MCF 10A (cell line): ENCODE data around the gene MX2. TPM values are rescaled to one million over a fixed set of nuclear protein-coding genes. Genes with fewer than 3 reads are reported as not detected.

Experiments
- BruUV-seq: library from RNA; stranded (reverse); fragments of 400-500 nt; replicated peaks from 2 replicates; lab custom pipeline; 2021; lab: Mats Ljungman, UMichigan
- CTCF ChIA-PET: fragments of 300-600 bp; sonication (Branson Sonifier 250); formaldehyde crosslinking; extraction: SDS; loops from one replicate; lab custom pipeline; 2021; ENCODE audit warnings: antibody characterized with exemption, inconsistent platforms; lab: Yijun Ruan, JAX
- POLR2A ChIA-PET: fragments of 300-600, 350-650 bp; sonication (Branson Sonifier 250); formaldehyde crosslinking; extraction: SDS; loops from one replicate; lab custom pipeline; 2020; ENCODE audit warnings: antibody characterized with exemption, inconsistent platforms; lab: Yijun Ruan, JAX
- DNase-seq: peaks from one replicate; pipeline ENCODE4 v3.0.0-alpha.2; 2018; ENCODE audit not compliant: unreplicated experiment
- H3K27ac Mint-ChIP-seq: one replicate; pipeline ENCODE4 v1.8.0; 2022; ENCODE audit warnings: mild to moderate bottlenecking, low read depth, mixed read lengths; ENCODE audit not compliant: unreplicated experiment
- H3K27me3 Mint-ChIP-seq: one replicate; pipeline ENCODE4 v1.8.0; 2022; ENCODE audit warnings: mixed read lengths; ENCODE audit not compliant: insufficient read depth, unreplicated experiment
- H3K36me3 Mint-ChIP-seq: one replicate; pipeline ENCODE4 v1.8.0; 2022; ENCODE audit warnings: mild to moderate bottlenecking, moderate library complexity, mixed read lengths; ENCODE audit not compliant: insufficient read depth, unreplicated experiment
- H3K4me1 Mint-ChIP-seq: one replicate; pipeline ENCODE4 v1.8.0; 2022; ENCODE audit warnings: mixed read lengths; ENCODE audit not compliant: insufficient read depth, unreplicated experiment
- H3K4me3 Mint-ChIP-seq: one replicate; pipeline ENCODE4 v1.8.0; 2022; ENCODE audit warnings: mild to moderate bottlenecking, moderate library complexity, mixed read lengths; ENCODE audit not compliant: unreplicated experiment
- H3K9me3 Mint-ChIP-seq: one replicate; pipeline ENCODE4 v1.8.0; 2022; ENCODE audit warnings: mixed read lengths; ENCODE audit not compliant: unreplicated experiment
- intact Hi-C: fragments of 100-400 bp; cut with micrococcal nuclease; formaldehyde crosslinking; loops from 2 replicates; pipeline ENCODE4 v1.14.1; 2022
- total RNA-seq: library from RNA; stranded (reverse); gene quantifications from 2 replicates; pipeline ENCODE4 v1.2.3, GENCODE V29; 2022
- TF ChIP-seq, protein P1 (sequence below): fragments of 200-600 bp; IDR thresholded peaks from one replicate; pipeline ENCODE4 v1.8.0; 2022; ENCODE audit warnings: antibody characterized with exemption, mild to moderate bottlenecking; ENCODE audit not compliant: unreplicated experiment

Gene MX2
- total RNA-seq, 1 experiment from 2014 or later: not detected

DNA sequence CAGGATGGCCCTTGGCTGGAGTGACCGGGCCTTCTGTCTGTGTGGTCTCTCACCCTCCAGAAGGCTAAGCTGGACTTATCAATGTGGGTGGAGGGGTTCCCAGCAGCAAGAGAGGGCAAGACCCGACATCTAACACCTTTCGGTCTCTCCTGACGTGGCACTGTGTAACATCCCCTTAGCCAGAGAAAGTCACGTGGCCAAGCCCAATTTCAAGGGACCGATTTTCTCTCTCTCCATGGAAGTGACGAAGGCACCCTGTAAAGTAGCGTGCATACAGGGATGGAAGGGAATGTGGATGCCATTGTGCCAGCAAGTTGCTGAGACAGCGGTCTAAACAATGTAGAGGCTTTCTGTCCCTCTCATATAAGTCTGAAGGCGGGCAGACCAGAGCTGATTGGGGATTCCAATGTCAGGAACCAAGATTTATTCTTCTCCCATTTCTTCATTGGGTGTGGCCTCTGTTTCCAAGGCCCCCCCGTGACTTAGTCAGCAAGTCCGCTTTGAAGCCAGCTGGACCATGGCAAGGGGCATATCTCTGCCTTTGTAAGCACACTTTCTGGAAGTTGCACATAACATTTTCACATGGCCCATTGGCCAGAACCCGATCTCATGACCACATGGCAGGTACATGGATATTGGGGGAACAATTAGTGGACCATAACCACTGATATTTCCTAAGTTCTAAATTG lies 76.7 kb downstream of the MX2 start:
- no peaks in the 10 kb centered on the region for H3K36me3 Mint-ChIP-seq
- no peak overlapping the region for H3K4me3 Mint-ChIP-seq
- H3K27me3 Mint-ChIP-seq: no peaks in the 10 kb centered on the region
- no TSS peak for BruUV-seq
- intact Hi-C loops: no loop called here
- no peaks in the 10 kb centered on the region for H3K4me1 Mint-ChIP-seq
- no peak overlapping the region for H3K27ac Mint-ChIP-seq
- DNase-seq: no peak
- H3K9me3 Mint-ChIP-seq: peaks cover 8% of the 10 kb centered on the region
- TF ChIP-seq, protein P1, sequence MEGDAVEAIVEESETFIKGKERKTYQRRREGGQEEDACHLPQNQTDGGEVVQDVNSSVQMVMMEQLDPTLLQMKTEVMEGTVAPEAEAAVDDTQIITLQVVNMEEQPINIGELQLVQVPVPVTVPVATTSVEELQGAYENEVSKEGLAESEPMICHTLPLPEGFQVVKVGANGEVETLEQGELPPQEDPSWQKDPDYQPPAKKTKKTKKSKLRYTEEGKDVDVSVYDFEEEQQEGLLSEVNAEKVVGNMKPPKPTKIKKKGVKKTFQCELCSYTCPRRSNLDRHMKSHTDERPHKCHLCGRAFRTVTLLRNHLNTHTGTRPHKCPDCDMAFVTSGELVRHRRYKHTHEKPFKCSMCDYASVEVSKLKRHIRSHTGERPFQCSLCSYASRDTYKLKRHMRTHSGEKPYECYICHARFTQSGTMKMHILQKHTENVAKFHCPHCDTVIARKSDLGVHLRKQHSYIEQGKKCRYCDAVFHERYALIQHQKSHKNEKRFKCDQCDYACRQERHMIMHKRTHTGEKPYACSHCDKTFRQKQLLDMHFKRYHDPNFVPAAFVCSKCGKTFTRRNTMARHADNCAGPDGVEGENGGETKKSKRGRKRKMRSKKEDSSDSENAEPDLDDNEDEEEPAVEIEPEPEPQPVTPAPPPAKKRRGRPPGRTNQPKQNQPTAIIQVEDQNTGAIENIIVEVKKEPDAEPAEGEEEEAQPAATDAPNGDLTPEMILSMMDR: no peak
- CTCF ChIA-PET: interaction anchor here (1.7 kb wide), 1 partner anchor 14 kb away, joined by 4 read pairs; no protein-coding TSS in a partner anchor
- POLR2A ChIA-PET: no interaction called here

DNA sequence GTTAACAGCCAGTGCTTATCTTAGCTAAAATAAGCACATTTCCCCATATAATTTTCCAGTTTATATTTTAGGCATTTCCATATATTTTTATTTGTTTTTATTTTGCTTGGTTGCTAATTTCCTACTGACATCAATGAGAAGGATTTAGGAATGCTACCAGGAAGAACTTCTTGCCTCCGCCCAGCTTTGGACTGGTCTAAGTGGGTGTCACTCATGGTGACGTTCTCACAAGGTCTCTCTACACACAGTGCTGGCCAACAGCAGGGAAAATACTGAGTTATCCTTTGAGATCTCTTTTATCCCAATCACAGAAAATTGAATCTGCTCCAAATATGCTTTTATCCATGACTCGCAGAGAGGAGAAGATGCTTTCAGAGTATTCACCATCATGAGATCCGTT lies 77.4 kb downstream of the MX2 start:
- H3K9me3 Mint-ChIP-seq: peaks cover 8% of the 10 kb centered on the region
- intact Hi-C loops: no loop called here
- DNase-seq: no peak
- ChIA-PET CTCF (interaction anchor here (1.7 kb wide), 1 partner anchor 14 kb away, joined by 4 read pairs; no protein-coding TSS in a partner anchor), POLR2A (no interaction called here)
- no peak overlapping the region for H3K4me3 Mint-ChIP-seq
- no peaks in the 10 kb centered on the region for H3K4me1 Mint-ChIP-seq
- no peaks in the 10 kb centered on the region for H3K27me3 Mint-ChIP-seq
- TF ChIP-seq, protein P1: no peak
- H3K36me3 Mint-ChIP-seq: no peaks in the 10 kb centered on the region
- H3K27ac Mint-ChIP-seq: no peak overlapping the region
- BruUV-seq: no TSS peak

DNA sequence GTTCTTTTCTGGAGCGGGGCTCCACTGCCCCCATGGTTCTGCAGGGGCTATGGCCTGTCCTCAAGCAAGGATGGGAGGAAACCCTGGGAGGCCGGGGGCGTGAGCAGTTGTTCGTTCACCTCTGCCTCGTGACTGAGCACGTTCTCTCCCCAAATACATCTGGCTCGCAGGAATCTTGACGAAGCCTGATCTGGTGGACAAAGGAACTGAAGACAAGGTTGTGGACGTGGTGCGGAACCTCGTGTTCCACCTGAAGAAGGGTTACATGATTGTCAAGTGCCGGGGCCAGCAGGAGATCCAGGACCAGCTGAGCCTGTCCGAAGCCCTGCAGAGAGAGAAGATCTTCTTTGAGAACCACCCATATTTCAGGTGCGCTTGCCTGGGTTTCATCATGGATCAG lies 79.7 kb downstream of the MX2 start:
- Mint-ChIP-seq H3K36me3 (no peaks in the 10 kb centered on the region), H3K27ac (no peak overlapping the region), H3K9me3 (peaks cover 2% of the 10 kb centered on the region), H3K4me3 (no peak overlapping the region), H3K4me1 (no peaks in the 10 kb centered on the region), H3K27me3 (no peaks in the 10 kb centered on the region)
- DNase-seq: no peak
- TF ChIP-seq, protein P1: no peak
- intact Hi-C loops: no loop called here
- ChIA-PET POLR2A (no interaction called here), CTCF (interaction anchor here (1.4 kb wide), 1 partner anchor 19 kb away, joined by 3 read pairs; no protein-coding TSS in a partner anchor)
- no TSS peak for BruUV-seq

DNA sequence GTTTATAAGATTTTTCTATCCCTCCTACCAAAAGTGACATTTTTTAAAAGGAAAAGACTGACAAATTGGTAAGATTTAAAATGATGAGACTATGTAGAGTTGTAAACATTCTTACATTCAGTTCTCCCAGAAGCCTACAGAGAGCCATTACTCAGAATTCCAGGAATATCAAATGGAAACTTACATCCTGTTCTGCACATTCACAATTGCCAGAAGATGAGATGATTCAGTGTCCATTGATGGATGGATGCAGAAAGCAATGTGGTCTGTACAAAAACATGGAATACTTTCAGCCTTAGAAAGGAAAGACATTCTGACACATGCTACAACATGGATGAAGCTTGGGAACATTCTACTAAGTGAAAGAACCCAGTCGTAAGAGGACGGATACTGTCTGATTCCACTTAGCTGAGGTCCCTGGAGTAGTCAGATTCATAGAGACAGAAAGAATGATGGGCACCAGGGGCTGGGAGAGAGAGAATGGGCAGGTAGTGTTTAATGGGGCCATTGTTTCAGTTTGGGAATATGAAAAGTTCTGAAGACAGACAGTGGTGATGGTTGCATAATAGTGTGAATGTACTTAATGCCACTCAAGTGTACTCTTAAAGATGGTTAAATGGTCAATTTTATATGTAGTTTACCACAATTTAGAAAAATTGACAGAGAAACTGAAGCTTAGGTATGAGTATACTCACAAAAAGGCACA lies 80.8 kb downstream of the MX2 start:
- TF ChIP-seq, protein P1: no peak
- BruUV-seq: no TSS peak
- no peak overlapping the region for H3K27ac Mint-ChIP-seq
- H3K4me3 Mint-ChIP-seq: no peak overlapping the region
- no peaks in the 10 kb centered on the region for H3K4me1 Mint-ChIP-seq
- no peak for DNase-seq
- intact Hi-C loops: no loop called here
- no peaks in the 10 kb centered on the region for H3K27me3 Mint-ChIP-seq
- ChIA-PET POLR2A (no interaction called here), CTCF (no interaction called here)
- H3K9me3 Mint-ChIP-seq: no peaks in the 10 kb centered on the region
- H3K36me3 Mint-ChIP-seq: no peaks in the 10 kb centered on the region
